IgD-negative memory B cell (primary cell): Measurements from ENCODE around the gene JAKMIP3. TPM values are rescaled to one million over a fixed set of nuclear protein-coding genes. Genes with fewer than 3 reads are reported as not detected.
A peak's percentile ranks its signal among the peaks of the same experiment; 100 is the strongest.

Experiments used
- H3K27ac Mint-ChIP-seq, 3 donors: one replicate each; pipeline ENCODE4 v1.8.0; 2020 to 2022; ENCODE audit warnings: mild to moderate bottlenecking in 3 of 3, mixed read lengths in 3 of 3, moderate library complexity in 1 of 3
- H3K27me3 Mint-ChIP-seq: one replicate; pipeline ENCODE4 v1.8.0; 2021; ENCODE audit warnings: mixed read lengths
- H3K36me3 Mint-ChIP-seq: one replicate; pipeline ENCODE4 v1.8.0; 2020; ENCODE audit warnings: mild to moderate bottlenecking, mixed read lengths
- H3K4me1 Mint-ChIP-seq, 3 donors: one replicate each; pipeline ENCODE4 v1.8.0; 2020 to 2022; ENCODE audit warnings: mixed read lengths in 3 of 3, mild to moderate bottlenecking in 1 of 3
- H3K4me3 Mint-ChIP-seq, 4 donors: one replicate each; pipeline ENCODE4 v1.8.0; 2020 to 2022; ENCODE audit warnings: mild to moderate bottlenecking in 4 of 4, mixed read lengths in 4 of 4, moderate library complexity in 3 of 4
- H3K9me3 Mint-ChIP-seq, 3 donors: one replicate each; pipeline ENCODE4 v1.8.0; 2020 to 2021; ENCODE audit warnings: mixed read lengths in 3 of 3, mild to moderate bottlenecking in 1 of 3
- polyA plus RNA-seq: library from polyadenylated mRNA; unstranded; fragments of 300-500 nt; fragmentation: Illumina TruSeq; gene quantifications from one replicate; pipeline ENCODE4 v1.2.3, GENCODE V29; 2021

Gene JAKMIP3
- polyA plus RNA-seq, 1 donor from 2014 or later = not detected

DNA sequence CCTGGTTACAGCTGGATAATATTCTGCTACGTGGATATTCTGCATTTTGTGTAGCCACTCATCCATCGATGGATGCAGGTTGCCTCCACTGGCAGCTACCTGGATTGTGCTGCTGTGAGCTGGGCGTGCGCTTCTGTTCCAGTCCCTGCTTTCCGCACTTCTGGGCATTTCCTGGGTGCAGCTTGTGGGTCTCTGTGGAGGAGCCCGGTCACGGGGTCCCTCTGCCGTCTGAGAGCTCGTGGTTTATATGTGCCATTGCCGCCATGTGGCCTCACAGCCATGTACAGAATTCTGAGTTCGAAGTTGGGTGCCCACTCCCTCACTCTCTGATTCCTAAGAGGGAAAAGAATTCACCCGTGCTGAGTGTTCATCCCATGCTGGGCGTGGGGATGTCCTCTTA lies 38.3 kb downstream of the JAKMIP3 start:
- peaks cover 2% of the 10 kb centered on the region for H3K36me3 Mint-ChIP-seq
- no peaks in the 10 kb centered on the region for H3K4me1 Mint-ChIP-seq
- H3K27me3 Mint-ChIP-seq = peaks cover 4% of the 10 kb centered on the region
- H3K4me3 Mint-ChIP-seq = no peak overlapping the region
- no peaks in the 10 kb centered on the region for H3K9me3 Mint-ChIP-seq
- H3K27ac Mint-ChIP-seq = no peak overlapping the region

DNA sequence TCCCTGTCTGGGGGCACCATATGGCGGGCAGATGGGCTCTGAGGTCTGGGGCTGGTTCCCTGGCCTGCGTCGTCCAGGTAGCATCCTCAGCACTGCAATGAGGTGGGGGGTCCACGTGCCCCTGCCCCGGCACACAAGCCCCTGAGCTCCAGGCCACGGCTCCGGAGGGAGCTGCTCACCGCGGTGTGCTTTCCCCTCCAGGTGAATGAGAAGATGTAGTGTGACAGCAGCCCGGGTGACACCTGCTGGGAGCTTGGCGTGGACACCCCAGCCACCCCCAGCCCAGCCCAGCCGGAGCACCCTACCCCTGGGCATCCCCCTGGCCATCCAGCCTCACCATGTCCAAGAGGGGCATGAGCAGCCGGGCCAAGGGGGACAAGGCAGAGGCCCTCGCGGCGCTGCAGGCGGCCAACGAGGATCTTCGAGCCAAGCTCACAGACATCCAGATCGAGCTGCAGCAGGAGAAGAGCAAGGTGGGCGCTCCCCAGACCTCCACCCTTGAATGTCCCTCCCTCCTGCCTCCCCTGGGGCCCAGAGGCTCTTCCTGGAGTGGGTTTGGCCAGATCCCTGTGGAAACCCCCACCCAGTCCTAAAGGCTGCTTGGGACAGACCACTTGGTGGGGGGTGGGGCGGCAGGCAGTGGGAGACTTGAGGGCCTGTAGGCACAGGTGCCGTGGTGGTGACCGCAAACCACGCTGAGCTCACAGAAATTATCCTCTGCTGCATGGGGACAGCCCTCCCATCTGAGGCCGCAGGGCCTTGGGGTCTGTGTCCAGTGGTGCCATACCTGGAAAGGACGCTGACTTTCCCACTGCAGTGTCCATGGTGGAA lies 38.9 kb downstream of the JAKMIP3 start:
- Mint-ChIP-seq H3K9me3 (no peaks in the 10 kb centered on the region), H3K27ac (no peak overlapping the region), H3K4me3 (peak overlapping the region in 1 of 4 donors; percentile 54), H3K27me3 (peaks cover 4% of the 10 kb centered on the region), H3K4me1 (no peaks in the 10 kb centered on the region), H3K36me3 (peaks cover 2% of the 10 kb centered on the region)

DNA sequence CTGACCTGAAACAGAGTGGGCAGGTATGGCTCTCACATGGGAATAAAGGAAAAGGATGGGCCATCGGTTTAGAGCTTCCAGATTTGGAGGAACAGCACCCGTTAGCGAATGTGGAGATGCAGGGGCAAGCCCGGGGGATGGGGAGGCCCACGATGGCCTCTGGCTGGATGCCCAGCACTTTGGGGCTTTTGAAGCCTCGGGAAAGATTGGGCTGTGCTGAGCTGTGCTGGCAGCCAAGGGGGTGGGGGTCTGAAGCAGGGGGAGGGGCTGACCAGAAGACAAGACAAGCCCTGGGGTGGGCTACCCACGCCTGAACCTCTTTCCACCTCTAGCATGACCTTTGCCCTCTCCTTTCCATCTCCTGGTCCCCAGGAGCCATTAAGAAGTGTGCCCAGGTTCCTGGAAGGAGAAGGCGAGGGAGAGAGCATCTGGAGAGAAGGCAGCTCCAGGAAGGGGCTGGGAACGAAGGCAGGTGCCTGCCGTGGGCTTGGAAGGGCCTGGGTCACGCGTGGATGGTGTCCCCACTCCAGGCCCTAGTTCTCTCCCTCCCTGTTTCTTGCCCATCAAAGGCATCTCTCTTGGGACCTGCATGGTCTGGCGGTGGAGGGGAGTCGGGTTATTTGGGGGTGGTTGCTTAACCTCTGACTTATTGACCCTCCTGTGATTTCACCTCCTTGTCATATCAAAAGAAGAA lies 39.7 kb downstream of the JAKMIP3 start:
- H3K27ac Mint-ChIP-seq = no peak overlapping the region
- H3K36me3 Mint-ChIP-seq = peaks cover 2% of the 10 kb centered on the region
- no peaks in the 10 kb centered on the region for H3K9me3 Mint-ChIP-seq
- H3K27me3 Mint-ChIP-seq = peaks cover 4% of the 10 kb centered on the region
- H3K4me3 Mint-ChIP-seq = peak overlapping the region in 1 of 4 donors; percentile 54
- no peaks in the 10 kb centered on the region for H3K4me1 Mint-ChIP-seq

DNA sequence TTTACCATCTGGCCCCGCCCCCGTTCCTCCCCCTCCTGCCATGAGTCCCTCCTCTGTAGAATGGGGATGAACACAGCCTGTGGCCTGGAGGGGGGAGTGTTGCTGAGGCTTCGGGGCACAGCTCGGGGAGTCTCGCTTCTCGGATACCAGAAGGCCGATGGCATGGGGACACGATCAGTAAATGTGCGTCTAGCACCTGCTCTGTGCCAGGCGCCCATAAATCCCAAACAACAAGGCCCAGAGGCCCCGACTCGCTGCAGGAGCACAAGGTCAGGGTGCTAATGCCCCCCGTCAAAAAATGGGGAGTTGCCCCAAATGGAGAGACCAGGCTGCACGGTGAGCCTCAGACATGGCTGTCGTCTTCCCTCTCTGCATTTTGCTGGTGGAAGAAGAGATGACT lies 40.7 kb downstream of the JAKMIP3 start:
- no peaks in the 10 kb centered on the region for H3K9me3 Mint-ChIP-seq
- H3K36me3 Mint-ChIP-seq = peaks cover 2% of the 10 kb centered on the region
- H3K27ac Mint-ChIP-seq = no peak overlapping the region
- peaks cover 4% of the 10 kb centered on the region for H3K27me3 Mint-ChIP-seq
- no peak overlapping the region for H3K4me3 Mint-ChIP-seq
- H3K4me1 Mint-ChIP-seq = no peaks in the 10 kb centered on the region

DNA sequence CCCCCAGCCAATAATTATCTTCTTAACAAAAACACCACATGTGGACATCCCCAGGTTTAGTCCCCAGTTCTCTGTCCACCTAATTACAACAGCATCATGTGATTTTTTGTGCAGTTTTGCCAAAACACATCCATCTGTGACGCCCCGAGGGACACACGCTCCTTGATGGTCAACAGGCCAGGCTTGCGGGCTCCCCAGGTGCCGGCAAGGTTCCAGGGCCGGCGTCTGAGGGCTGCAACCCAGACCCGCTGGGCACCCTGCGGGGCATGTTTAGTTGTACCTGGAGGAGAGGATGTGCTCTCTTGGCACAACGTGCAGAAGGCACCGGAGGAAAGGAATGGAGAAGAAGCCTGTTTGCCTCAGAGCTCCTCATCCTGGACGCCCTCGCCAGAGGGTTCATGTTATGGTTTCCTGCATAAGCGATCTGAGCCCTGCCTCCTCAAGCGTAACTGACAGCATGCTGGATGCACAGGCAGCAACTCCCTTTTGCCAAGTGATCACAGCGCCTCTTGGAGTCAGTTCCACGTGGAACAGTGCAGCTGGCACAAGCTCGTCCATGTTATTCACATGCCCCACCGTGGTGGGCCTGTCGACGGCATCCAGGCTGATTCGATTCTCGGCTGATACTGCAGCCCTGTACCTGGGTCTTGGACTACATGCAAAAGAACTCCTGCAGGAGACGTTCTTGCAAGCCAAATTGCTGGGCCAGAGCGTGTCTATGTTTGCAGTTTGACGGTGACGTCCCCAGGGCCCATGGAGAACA lies 41.6 kb downstream of the JAKMIP3 start:
- Mint-ChIP-seq H3K9me3 (no peaks in the 10 kb centered on the region), H3K4me3 (no peak overlapping the region), H3K27ac (no peak overlapping the region), H3K4me1 (no peaks in the 10 kb centered on the region), H3K27me3 (peaks cover 4% of the 10 kb centered on the region), H3K36me3 (peaks cover 2% of the 10 kb centered on the region)

GRCh38 chr10:132107949-132108877 lies 42.5 kb downstream of the JAKMIP3 start:
- H3K36me3 Mint-ChIP-seq = peaks cover 2% of the 10 kb centered on the region
- H3K4me1 Mint-ChIP-seq = no peaks in the 10 kb centered on the region
- H3K9me3 Mint-ChIP-seq = no peaks in the 10 kb centered on the region
- H3K27ac Mint-ChIP-seq = no peak overlapping the region
- H3K27me3 Mint-ChIP-seq = peaks cover 4% of the 10 kb centered on the region
- no peak overlapping the region for H3K4me3 Mint-ChIP-seq

DNA sequence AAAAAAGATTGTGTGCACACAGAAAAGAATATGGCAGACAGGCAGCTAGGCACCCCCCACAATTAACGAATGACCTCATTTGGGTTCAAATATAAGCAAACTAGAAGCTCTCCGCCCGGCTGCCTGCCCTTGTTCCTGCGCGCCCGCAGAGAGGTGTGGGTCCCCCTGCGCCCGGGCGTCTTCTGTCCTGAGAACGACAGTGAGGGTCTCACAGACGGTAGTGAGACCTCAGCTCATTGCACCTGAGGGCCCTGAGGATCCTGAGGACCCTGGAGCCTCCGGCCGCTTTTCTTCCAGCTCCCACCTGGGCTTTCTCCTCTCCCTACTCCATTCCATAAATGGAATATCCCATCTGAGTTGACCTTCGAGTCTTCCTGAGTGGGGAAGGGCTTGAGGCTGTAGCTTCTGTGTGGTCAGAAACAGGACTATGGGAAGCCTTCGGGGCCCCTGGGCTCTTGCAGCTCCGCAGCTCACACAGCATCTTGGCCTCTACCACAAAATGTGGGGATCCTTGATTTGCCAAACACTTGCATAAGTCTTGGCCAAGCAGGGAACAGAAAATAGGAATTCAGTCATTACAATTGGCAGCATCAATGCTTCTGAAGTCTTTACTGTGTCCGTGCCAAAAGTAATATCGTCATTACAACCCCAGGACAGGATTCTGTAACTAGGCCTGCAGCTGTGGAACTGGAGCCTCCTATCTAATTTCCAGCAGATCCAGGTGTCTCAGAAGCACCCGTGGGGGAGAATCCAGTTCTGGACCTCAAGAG lies 43.8 kb downstream of the JAKMIP3 start:
- H3K27me3 Mint-ChIP-seq = peaks cover 4% of the 10 kb centered on the region
- no peak overlapping the region for H3K4me3 Mint-ChIP-seq
- no peaks in the 10 kb centered on the region for H3K9me3 Mint-ChIP-seq
- H3K27ac Mint-ChIP-seq = no peak overlapping the region
- peaks cover 2% of the 10 kb centered on the region for H3K36me3 Mint-ChIP-seq
- H3K4me1 Mint-ChIP-seq = no peaks in the 10 kb centered on the region

DNA sequence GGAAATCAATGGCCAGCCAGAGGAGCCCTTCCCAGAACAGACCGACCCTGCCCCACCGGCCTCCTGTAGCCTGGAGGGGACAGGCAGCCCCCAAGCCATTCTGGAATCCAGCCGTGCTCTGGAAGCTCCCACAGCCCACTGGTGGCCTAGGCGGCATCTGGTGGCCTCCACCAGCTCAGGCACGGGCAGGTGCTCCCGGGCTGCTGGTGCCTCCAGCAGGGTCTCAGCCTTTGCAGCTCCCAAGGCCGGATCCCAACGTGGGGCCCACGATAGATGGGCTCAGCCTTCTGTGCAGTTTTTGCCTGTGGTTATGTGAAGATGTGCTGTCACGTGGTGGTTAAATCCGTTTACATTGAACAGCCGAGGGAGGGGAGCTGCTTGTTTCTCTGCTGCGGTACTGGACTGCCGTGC lies 44.4 kb downstream of the JAKMIP3 start:
- no peak overlapping the region for H3K4me3 Mint-ChIP-seq
- no peaks in the 10 kb centered on the region for H3K9me3 Mint-ChIP-seq
- H3K36me3 Mint-ChIP-seq = peaks cover 2% of the 10 kb centered on the region
- peaks cover 4% of the 10 kb centered on the region for H3K27me3 Mint-ChIP-seq
- no peaks in the 10 kb centered on the region for H3K4me1 Mint-ChIP-seq
- no peak overlapping the region for H3K27ac Mint-ChIP-seq

GRCh38 chr10:132110713-132111112 lies 45.0 kb downstream of the JAKMIP3 start:
- no peak overlapping the region for H3K27ac Mint-ChIP-seq
- peaks cover 4% of the 10 kb centered on the region for H3K27me3 Mint-ChIP-seq
- no peaks in the 10 kb centered on the region for H3K4me1 Mint-ChIP-seq
- H3K9me3 Mint-ChIP-seq = no peaks in the 10 kb centered on the region
- H3K4me3 Mint-ChIP-seq = no peak overlapping the region
- peaks cover 2% of the 10 kb centered on the region for H3K36me3 Mint-ChIP-seq

GRCh38 chr10:132111121-132111731 lies 45.5 kb downstream of the JAKMIP3 start:
- H3K4me3 Mint-ChIP-seq = no peak overlapping the region
- no peaks in the 10 kb centered on the region for H3K4me1 Mint-ChIP-seq
- no peaks in the 10 kb centered on the region for H3K9me3 Mint-ChIP-seq
- peaks cover 4% of the 10 kb centered on the region for H3K27me3 Mint-ChIP-seq
- H3K36me3 Mint-ChIP-seq = no peaks in the 10 kb centered on the region
- H3K27ac Mint-ChIP-seq = no peak overlapping the region

- H3K4me1 Mint-ChIP-seq = no peaks in the 10 kb centered on the region
- H3K27ac Mint-ChIP-seq = no peak overlapping the region
- H3K9me3 Mint-ChIP-seq = no peaks in the 10 kb centered on the region
- H3K27me3 Mint-ChIP-seq = peaks cover 4% of the 10 kb centered on the region
- H3K36me3 Mint-ChIP-seq = no peaks in the 10 kb centered on the region
- H3K4me3 Mint-ChIP-seq = no peak overlapping the region
These were observed 46.2 kb downstream of the JAKMIP3 start for GRCh38 chr10:132111871-132112341.

DNA sequence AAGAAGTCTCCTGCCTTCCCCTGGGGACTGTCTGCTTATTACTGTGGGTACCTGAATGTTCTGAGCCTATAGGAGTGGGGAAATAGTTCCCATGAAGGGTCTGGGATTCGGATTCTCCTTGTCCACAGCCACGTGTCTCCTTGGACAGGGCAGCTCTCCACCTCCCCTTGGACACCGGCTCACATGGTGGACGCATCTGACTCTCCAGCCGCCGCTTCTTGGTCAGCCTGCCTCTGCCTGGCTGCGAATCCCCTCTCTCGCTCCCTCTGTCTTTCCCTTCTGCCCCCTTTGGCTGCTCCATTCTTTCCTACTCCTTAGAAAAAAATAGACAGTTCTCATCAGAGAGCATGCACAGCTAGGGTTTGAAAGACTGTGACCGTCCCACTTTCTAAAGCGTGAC lies 46.9 kb downstream of the JAKMIP3 start:
- Mint-ChIP-seq H3K4me3 (no peak overlapping the region), H3K4me1 (no peaks in the 10 kb centered on the region), H3K27me3 (peaks cover 4% of the 10 kb centered on the region), H3K27ac (peak overlapping the region in 1 of 3 donors; percentile 50), H3K9me3 (peaks cover 0 to 1% (median 0%) of the 10 kb centered on the region in 3 donors), H3K36me3 (no peaks in the 10 kb centered on the region)

DNA sequence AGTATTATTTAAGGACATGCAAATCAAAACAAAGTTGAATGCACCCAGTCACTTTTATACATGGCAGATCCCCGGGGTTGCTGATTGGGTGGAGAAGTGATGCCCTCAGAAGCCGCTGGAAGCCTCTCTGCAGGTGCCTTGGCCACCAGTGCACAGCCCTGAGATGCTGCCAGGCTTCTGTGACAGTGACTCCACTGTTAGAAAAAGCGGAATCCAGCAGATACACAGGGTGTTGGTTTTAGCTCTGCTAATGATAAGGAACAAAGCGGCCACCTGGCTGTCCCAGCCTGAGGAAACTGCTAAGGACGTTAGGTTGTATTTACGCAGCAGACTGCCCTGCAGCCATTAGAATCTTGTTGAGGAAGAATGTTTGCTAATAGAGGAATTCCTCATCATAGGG lies 47.5 kb downstream of the JAKMIP3 start:
- no peak overlapping the region for H3K4me3 Mint-ChIP-seq
- peaks cover 0 to 3% (median 0%) of the 10 kb centered on the region in 3 donors for H3K9me3 Mint-ChIP-seq
- H3K4me1 Mint-ChIP-seq = no peaks in the 10 kb centered on the region
- H3K36me3 Mint-ChIP-seq = no peaks in the 10 kb centered on the region
- H3K27ac Mint-ChIP-seq = peak overlapping the region in 1 of 3 donors; percentile 50
- H3K27me3 Mint-ChIP-seq = peaks cover 4% of the 10 kb centered on the region
